Parathyroid adenoma (tissue), 2 donors: ENCODE results near the gene SBK1.

Experiments used
- H2AFZ ChIP-seq: fragments of 300-600 bp; sonication (generic); one replicate; pipeline ENCODE4 v1.7.0; 2017; ENCODE audit warnings: antibody characterized with exemption, mild to moderate bottlenecking
- H3K27ac ChIP-seq: fragments of 300-600 bp; sonication (generic); one replicate; pipeline ENCODE4 v1.7.0; 2017
- H3K27me3 ChIP-seq: fragments of 300-600 bp; sonication (generic); one replicate; pipeline ENCODE4 v1.7.0; 2017; ENCODE audit warnings: low read length; ENCODE audit not compliant: control insufficient read depth, insufficient read depth
- H3K36me3 ChIP-seq: fragments of 300-600 bp; sonication (generic); one replicate; pipeline ENCODE4 v1.7.0; 2017; ENCODE audit warnings: low read length; ENCODE audit not compliant: control insufficient read depth, insufficient read depth
- H3K4me1 ChIP-seq: fragments of 300-600 bp; sonication (generic); one replicate; pipeline ENCODE4 v1.7.0; 2017; ENCODE audit warnings: control low read depth
- H3K4me2 ChIP-seq: fragments of 300-600 bp; sonication (generic); one replicate; pipeline ENCODE4 v1.7.0; 2017; ENCODE audit warnings: low read length
- H3K4me3 ChIP-seq: fragments of 300-600 bp; sonication (generic); one replicate; pipeline ENCODE4 v1.7.0; 2017; ENCODE audit warnings: low read depth, low read length
- H3K79me2 ChIP-seq: fragments of 300-600 bp; sonication (generic); one replicate; pipeline ENCODE4 v1.7.0; 2017; ENCODE audit warnings: control low read depth
- H3K9ac ChIP-seq: fragments of 300-600 bp; sonication (generic); one replicate; pipeline ENCODE4 v1.7.0; 2017; ENCODE audit warnings: mild to moderate bottlenecking
- H3K9me3 ChIP-seq: fragments of 300-600 bp; sonication (generic); one replicate; pipeline ENCODE4 v1.7.0; 2017; ENCODE audit warnings: low read length; ENCODE audit not compliant: control insufficient read depth
- TF ChIP-seq, protein P1 (sequence below): fragments of 300-600 bp; sonication (generic); IDR thresholded peaks from one replicate; pipeline ENCODE4 v1.7.0; 2017; ENCODE audit warnings: antibody characterized with exemption, mild to moderate bottlenecking
- donor health status: primary hyperparathyroidism.

Gene SBK1

DNA sequence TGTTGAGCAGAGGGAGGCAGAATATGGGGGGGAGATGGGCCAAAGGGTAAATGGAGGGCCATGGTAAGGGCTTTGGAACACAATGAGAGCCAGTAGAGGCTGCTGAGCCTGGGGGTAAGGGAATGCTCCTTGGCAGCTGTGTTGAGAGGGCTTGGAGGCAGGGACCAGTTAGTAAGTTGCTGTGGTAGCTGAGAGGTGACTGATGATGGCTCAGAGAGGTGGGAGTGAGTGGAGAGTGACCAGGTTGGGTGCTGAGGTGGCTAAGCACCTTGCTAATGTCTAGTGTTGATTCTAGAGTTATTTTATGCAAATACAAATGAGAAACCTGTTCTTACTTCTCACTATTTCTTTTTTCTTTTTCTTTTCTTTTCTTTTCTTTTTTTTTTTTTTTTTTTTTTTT, 10.8 kb downstream of the SBK1 start:
- TF ChIP-seq, protein P1, sequence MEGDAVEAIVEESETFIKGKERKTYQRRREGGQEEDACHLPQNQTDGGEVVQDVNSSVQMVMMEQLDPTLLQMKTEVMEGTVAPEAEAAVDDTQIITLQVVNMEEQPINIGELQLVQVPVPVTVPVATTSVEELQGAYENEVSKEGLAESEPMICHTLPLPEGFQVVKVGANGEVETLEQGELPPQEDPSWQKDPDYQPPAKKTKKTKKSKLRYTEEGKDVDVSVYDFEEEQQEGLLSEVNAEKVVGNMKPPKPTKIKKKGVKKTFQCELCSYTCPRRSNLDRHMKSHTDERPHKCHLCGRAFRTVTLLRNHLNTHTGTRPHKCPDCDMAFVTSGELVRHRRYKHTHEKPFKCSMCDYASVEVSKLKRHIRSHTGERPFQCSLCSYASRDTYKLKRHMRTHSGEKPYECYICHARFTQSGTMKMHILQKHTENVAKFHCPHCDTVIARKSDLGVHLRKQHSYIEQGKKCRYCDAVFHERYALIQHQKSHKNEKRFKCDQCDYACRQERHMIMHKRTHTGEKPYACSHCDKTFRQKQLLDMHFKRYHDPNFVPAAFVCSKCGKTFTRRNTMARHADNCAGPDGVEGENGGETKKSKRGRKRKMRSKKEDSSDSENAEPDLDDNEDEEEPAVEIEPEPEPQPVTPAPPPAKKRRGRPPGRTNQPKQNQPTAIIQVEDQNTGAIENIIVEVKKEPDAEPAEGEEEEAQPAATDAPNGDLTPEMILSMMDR = no peak

DNA sequence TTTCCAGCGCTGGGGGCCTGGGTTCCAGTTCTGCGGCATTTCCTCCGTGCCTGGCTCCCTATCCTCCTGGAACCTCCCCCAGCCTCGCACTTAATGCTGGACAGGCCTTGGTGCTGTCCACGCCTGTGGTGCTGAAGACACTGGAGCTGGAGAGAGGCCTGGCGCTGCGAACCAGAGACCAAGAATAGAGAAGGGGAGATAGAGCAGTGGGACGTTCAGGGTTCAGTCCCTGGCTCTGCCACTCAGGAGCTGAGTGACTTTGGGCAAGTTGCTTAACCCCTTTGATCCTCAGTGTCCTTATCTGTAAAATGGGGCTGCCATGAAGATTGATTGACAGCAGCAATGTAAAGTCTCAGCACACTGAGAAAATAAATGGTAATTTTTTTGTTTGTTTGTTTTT, 11.9 kb downstream of the SBK1 start:
- Histone ChIP-seq H3K36me3 (no peaks in the 10 kb centered on the region), H3K4me1 (no peaks in the 10 kb centered on the region), H3K27me3 (no peaks in the 10 kb centered on the region), H3K4me3 (no peak overlapping the region), H3K4me2 (no peak overlapping the region), H3K9me3 (no peaks in the 10 kb centered on the region), H3K9ac (no peak overlapping the region), H3K79me2 (no peaks in the 10 kb centered on the region), H3K27ac (no peak overlapping the region), H2AFZ (no peak overlapping the region)
- TF ChIP-seq, protein P1 = no peak

More for the DNA sequence above, 10.8 kb downstream of the SBK1 start:
- H3K4me3 ChIP-seq = no peak overlapping the region
- H3K4me2 ChIP-seq = no peak overlapping the region
- H3K36me3 ChIP-seq = no peaks in the 10 kb centered on the region
- no peaks in the 10 kb centered on the region for H3K27me3 ChIP-seq
- H3K27ac ChIP-seq = no peak overlapping the region
- no peak overlapping the region for H2AFZ ChIP-seq
- no peaks in the 10 kb centered on the region for H3K4me1 ChIP-seq
- no peaks in the 10 kb centered on the region for H3K9me3 ChIP-seq
- H3K79me2 ChIP-seq = no peaks in the 10 kb centered on the region
- no peak overlapping the region for H3K9ac ChIP-seq

DNA sequence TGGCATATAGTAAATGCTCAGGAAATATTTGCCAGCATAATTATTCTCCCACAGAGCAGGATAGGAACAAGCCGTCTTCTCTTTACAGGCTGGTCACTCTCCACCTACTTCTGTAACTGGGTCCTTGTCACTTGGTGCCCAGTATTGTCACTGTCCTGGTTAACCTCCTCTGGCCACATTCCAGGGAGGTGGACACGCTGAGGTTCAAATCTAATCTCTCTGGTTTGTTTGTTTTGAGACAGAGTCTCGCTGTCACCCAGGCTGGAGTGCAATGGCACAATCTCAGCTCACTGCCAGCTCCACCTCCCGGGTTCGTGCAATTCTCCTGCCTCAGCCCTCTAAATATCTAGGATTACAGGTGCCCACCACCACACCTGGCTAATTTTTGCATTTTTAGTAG, 15.6 kb downstream of the SBK1 start:
- Histone ChIP-seq H3K4me1 (no peaks in the 10 kb centered on the region), H3K4me2 (no peak overlapping the region), H2AFZ (no peak overlapping the region), H3K27ac (no peak overlapping the region), H3K27me3 (no peaks in the 10 kb centered on the region), H3K9me3 (no peaks in the 10 kb centered on the region), H3K36me3 (no peaks in the 10 kb centered on the region), H3K9ac (no peak overlapping the region), H3K79me2 (no peaks in the 10 kb centered on the region), H3K4me3 (no peak overlapping the region)
- TF ChIP-seq, protein P1 = no peak

DNA sequence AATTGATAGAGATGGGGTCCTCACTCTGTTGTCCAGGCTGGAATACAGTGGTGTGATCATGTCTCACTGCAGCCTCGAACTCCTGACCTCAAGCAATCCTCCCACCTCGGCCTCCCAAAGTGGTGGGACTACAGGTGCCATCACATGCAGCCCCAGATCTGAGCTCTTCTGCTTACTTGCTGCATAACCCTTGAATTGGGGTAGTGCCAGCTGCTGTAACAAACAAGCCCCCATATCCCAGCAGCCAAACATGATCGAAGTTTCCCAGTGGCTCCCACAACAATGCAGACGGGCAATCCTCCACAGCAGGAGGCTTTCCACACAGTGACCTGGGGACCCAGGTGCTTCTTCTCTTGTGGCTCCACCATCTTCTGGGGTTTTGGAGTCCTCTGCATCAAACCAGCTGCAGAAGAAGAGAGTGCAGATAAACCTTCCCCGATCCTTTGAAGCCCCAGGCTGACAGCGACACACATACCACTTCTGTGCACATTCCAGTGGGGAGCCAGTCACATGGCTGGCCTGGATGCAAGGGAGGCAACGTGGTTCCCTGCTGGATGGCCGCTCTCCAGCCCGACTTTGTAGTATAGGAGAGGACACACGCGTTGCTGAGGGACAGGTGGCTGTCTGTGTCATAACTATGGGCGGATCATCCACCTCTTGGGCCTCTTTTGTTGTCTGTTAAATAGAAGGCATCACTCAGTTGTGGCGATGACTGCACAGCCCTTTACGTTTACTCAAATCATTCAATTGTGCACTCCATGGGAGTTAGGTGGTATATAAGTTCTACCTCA, 16.7 kb downstream of the SBK1 start:
- Histone ChIP-seq H3K36me3 (no peaks in the 10 kb centered on the region), H3K27me3 (no peaks in the 10 kb centered on the region), H3K79me2 (no peaks in the 10 kb centered on the region), H3K27ac (no peak overlapping the region), H3K4me2 (no peak overlapping the region), H2AFZ (no peak overlapping the region), H3K9me3 (no peaks in the 10 kb centered on the region), H3K9ac (no peak overlapping the region), H3K4me1 (no peaks in the 10 kb centered on the region), H3K4me3 (no peak overlapping the region)
- TF ChIP-seq, protein P1 = no peak

DNA sequence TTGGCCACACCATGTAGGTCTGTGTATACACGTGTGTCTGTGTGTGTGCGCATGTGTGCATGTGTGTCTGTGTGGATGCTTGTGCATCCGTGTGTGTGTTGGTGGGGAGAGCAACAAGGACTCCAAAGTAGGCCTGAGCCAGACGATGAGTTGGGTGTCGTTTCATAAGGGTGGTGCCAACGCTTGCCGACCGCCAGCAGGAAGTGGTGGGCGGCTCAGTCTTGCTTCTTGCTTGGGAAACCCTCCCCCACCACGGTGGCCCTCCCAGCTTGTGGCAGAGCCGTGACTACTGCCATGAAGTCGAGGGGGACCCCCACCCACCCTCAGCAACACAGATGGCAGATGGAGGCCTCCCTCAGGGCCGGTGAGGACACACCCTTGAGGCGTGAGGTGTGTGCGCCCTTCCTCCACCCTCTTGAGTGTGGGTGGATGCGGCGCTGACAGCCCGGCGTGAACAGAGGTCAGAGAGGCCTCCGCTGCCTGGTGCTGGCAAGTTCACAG, 17.5 kb downstream of the SBK1 start:
- no peaks in the 10 kb centered on the region for H3K27me3 ChIP-seq
- no peaks in the 10 kb centered on the region for H3K4me1 ChIP-seq
- TF ChIP-seq, protein P1 = no peak
- no peak overlapping the region for H2AFZ ChIP-seq
- H3K27ac ChIP-seq = no peak overlapping the region
- H3K9ac ChIP-seq = no peak overlapping the region
- H3K9me3 ChIP-seq = no peaks in the 10 kb centered on the region
- H3K4me3 ChIP-seq = no peak overlapping the region
- no peaks in the 10 kb centered on the region for H3K79me2 ChIP-seq
- H3K4me2 ChIP-seq = no peak overlapping the region
- no peaks in the 10 kb centered on the region for H3K36me3 ChIP-seq
